Breast epithelium (tissue), 4 donors: ENCODE results near the gene ALOX15. TPM values are rescaled to one million over a fixed set of nuclear protein-coding genes. Genes with fewer than 3 reads are reported as not detected.
A peak's percentile ranks its signal among the peaks of the same experiment; 100 is the strongest.
"Not testable (repeated sequence)": the region's sequence is repeated elsewhere in the genome, so short reads cannot be mapped to it uniquely, and the experiment has no call there.

Source experiments
- DNase-seq, 2 donors: peaks; one replicate each; pipeline ENCODE4 v3.0.0-alpha.2; 2019; ENCODE audit warnings: low spot score in 2 of 2
- H3K27ac ChIP-seq, 2 donors: fragments of 200-600 bp; sonication (generic) in 1 of 2; one replicate each; pipeline ENCODE4 v1.5.1; 2016 to 2019; ENCODE audit warnings: mild to moderate bottlenecking in 1 of 2
- H3K27me3 ChIP-seq, 2 donors: fragments of 200-600 bp; sonication (generic) in 1 of 2; one replicate each; pipeline versions ENCODE4 v1.5.1 to v1.6.0; 2017 to 2019; ENCODE audit warnings: control low read depth in 1 of 2, mild to moderate bottlenecking in 1 of 2
- H3K36me3 ChIP-seq: fragments of 200-600 bp; one replicate; pipeline ENCODE4 v1.5.1; 2019
- H3K4me1 ChIP-seq, 2 donors: fragments of 200-600 bp; sonication (generic); one replicate each; pipeline ENCODE4 v1.5.1; 2016 to 2019; ENCODE audit warnings: control low read depth in 1 of 2
- H3K4me3 ChIP-seq, 3 donors: fragments of 200-600 bp; sonication (generic); 1 replicate in 2 of 3; 2 replicates in 1 of 3; pipeline ENCODE4 v1.5.1; 2016 to 2019; ENCODE audit warnings: mild to moderate bottlenecking in 3 of 3, moderate library complexity in 2 of 3
- H3K9me3 ChIP-seq, 2 donors: fragments of 200-600 bp; sonication (generic) in 1 of 2; one replicate each; pipeline ENCODE4 v1.5.1; 2016 to 2019; ENCODE audit warnings: control low read depth in 1 of 2
- POLR2A ChIP-seq: fragments of 450-650 bp; IDR thresholded peaks from one replicate; pipeline ENCODE4 v1.6.1; 2016; ENCODE audit warnings: antibody characterized with exemption, mild to moderate bottlenecking, moderate library complexity
- POLR2AphosphoS5 ChIP-seq, 3 donors: sonication (generic); formaldehyde crosslinking; IDR thresholded peaks; one replicate each; pipeline ENCODE4 v1.6.1; 2017; ENCODE audit warnings: antibody characterized with exemption in 3 of 3
- intact Hi-C: fragments of 100-400 bp; cut with DNase I; formaldehyde crosslinking; loops from one replicate; pipeline ENCODE4 v1.15.1; 2023; ENCODE audit warnings: low total_unique reads
- total RNA-seq, 3 donors: library from RNA; depleted of rRNA; stranded (reverse); fragments of >200 nt; gene quantifications; one replicate each; pipeline ENCODE4 v1.1.0, GENCODE V29; 2016
- TF ChIP-seq, protein P1 (sequence below), 3 donors: fragments of 450-650 bp; IDR thresholded peaks; one replicate each; pipeline ENCODE4 v1.5.1; 2016 to 2017; ENCODE audit warnings: antibody characterized with exemption in 3 of 3, mild to moderate bottlenecking in 3 of 3, moderate library complexity in 3 of 3

The ALOX15 gene
- total RNA-seq, 3 donors from 2014 or later, result 0.98 to 47.9 TPM; not detected in 1

DNA sequence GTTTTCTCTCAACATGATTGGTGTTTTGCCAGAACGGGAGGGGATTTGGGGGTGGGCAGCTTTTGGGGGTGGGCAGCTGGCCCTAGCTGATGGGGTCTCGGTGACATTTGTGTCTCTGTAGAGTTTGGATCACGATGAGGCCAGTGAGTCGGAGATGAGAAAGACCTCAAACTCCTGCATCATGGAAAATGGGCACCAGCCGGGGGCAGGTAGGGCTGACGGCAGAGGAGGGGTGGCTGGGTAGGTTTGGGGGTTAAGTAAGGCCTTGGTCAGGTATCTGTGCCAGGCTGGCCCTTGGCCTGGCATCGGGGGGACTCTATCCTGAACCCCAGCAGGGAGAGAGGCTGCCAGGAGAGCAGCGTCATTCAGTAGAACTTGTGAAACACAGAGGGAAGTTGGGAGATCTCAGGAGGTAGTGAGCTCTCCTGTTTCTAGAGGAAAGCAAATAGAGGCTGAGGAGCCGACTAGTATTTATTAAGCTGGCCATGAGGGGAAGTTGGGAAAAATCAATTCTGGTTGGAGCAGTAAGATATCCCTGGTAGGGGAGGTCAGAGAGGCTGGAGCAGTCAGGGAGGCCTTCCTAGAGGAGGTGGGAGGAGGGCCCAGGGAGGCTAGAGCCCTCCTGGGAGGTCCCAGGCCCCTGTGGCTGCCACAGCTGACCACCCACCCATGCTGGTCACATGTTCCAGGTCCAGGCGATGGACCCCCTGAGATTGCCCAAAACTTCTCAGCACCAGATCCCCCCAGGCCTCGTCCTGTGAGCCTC lies 49.1 kb downstream of the ALOX15 start:
- Histone ChIP-seq H3K27me3 (no peaks in the 10 kb centered on the region), H3K4me3 (no peak overlapping the region), H3K9me3 (no peaks in the 10 kb centered on the region), H3K27ac (no peak overlapping the region), H3K36me3 (no peaks in the 10 kb centered on the region), H3K4me1 (no peaks in the 10 kb centered on the region)
- TF ChIP-seq, protein P1, sequence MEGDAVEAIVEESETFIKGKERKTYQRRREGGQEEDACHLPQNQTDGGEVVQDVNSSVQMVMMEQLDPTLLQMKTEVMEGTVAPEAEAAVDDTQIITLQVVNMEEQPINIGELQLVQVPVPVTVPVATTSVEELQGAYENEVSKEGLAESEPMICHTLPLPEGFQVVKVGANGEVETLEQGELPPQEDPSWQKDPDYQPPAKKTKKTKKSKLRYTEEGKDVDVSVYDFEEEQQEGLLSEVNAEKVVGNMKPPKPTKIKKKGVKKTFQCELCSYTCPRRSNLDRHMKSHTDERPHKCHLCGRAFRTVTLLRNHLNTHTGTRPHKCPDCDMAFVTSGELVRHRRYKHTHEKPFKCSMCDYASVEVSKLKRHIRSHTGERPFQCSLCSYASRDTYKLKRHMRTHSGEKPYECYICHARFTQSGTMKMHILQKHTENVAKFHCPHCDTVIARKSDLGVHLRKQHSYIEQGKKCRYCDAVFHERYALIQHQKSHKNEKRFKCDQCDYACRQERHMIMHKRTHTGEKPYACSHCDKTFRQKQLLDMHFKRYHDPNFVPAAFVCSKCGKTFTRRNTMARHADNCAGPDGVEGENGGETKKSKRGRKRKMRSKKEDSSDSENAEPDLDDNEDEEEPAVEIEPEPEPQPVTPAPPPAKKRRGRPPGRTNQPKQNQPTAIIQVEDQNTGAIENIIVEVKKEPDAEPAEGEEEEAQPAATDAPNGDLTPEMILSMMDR (IDR thresholded peaks at IDR 0.05), result no peak
- no peak for TF ChIP-seq POLR2A
- no peak for TF ChIP-seq POLR2AphosphoS5 (IDR thresholded peaks at IDR 0.05)
- intact Hi-C loops, result no loop called here
- DNase-seq, result no peak

DNA sequence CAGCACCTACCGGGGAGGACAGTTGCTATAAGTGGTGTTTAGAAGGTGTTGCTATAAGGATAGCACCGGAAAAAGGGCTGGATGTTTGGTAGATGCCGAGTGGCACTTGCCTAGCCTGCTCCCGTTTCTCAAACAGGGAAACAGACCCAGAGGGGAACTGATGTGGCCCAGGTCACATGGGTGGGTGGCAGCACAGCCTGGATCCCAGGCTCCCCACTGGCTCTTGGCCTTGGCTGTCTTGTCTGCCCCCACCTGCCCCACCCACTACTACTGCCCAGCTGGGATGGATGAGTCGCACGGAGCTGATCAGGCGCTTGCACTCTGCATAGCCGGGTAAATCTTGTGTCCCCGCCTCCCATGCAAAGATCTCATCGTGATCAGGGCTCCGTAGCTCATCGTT lies 49.9 kb downstream of the ALOX15 start:
- Histone ChIP-seq H3K36me3 (no peaks in the 10 kb centered on the region), H3K4me3 (no peak overlapping the region), H3K27me3 (no peaks in the 10 kb centered on the region), H3K4me1 (no peaks in the 10 kb centered on the region), H3K27ac (no peak overlapping the region), H3K9me3 (no peaks in the 10 kb centered on the region)
- DNase-seq, result no peak
- TF ChIP-seq POLR2A, result no peak
- TF ChIP-seq POLR2AphosphoS5 (IDR thresholded peaks at IDR 0.05), result no peak
- TF ChIP-seq, protein P1 (IDR thresholded peaks at IDR 0.05), result no peak
- intact Hi-C loops, result no loop called here

DNA sequence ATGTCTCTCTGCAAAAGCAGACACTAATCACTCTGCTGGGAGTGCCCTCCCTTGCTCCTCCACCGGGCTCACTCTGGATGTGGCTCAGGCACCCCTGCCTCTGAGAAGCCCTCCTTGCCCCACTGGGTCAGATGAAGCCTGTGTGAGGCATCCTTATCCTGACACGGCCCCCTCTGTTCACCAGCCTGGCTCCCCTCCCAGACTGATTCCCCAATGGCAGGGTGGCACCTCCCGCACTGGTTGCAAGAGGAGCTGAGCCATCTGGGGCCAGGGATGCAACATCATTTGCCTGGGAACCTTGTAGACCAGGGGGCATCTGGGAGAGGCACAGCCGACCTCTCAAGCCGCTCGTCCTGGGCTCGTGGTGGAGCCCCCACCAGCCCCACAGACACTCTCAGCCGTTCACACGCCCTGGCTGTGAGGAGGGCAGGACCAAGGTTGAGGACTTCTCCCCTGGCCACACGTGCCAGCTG lies 50.5 kb downstream of the ALOX15 start:
- TF ChIP-seq, protein P1 (IDR thresholded peaks at IDR 0.05), result no peak
- no peak for TF ChIP-seq POLR2AphosphoS5 (IDR thresholded peaks at IDR 0.05)
- no peak overlapping the region for H3K4me3 ChIP-seq
- no peak for DNase-seq
- no peaks in the 10 kb centered on the region for H3K27me3 ChIP-seq
- intact Hi-C loops, result no loop called here
- no peaks in the 10 kb centered on the region for H3K36me3 ChIP-seq
- no peak overlapping the region for H3K27ac ChIP-seq
- no peaks in the 10 kb centered on the region for H3K4me1 ChIP-seq
- H3K9me3 ChIP-seq, result no peaks in the 10 kb centered on the region

DNA sequence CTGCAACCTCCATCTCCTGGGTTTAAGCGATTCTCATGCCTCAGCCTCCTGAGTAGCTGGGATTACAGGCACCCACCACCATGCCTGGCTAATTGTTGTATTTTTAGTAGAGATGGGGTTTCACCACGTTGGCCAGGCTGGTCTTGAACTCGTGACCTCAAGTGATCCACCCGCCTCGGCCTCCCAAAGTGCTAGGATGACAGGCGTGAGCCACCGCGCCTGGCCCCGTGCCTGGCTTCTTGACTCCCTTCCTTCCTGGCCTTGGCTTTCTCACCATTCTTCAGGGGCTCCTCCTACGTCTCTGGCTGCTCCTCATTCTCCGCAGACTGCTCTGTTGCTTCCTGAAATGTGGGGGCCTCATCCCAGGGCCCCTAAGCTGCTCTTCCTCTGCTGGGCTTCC lies 51.4 kb downstream of the ALOX15 start:
- intact Hi-C loops, H3K9me3 ChIP-seq, H3K27me3 ChIP-seq, H3K27ac ChIP-seq, H3K4me3 ChIP-seq, H3K36me3 ChIP-seq, DNase-seq, H3K4me1 ChIP-seq: not testable (repeated sequence)

DNA sequence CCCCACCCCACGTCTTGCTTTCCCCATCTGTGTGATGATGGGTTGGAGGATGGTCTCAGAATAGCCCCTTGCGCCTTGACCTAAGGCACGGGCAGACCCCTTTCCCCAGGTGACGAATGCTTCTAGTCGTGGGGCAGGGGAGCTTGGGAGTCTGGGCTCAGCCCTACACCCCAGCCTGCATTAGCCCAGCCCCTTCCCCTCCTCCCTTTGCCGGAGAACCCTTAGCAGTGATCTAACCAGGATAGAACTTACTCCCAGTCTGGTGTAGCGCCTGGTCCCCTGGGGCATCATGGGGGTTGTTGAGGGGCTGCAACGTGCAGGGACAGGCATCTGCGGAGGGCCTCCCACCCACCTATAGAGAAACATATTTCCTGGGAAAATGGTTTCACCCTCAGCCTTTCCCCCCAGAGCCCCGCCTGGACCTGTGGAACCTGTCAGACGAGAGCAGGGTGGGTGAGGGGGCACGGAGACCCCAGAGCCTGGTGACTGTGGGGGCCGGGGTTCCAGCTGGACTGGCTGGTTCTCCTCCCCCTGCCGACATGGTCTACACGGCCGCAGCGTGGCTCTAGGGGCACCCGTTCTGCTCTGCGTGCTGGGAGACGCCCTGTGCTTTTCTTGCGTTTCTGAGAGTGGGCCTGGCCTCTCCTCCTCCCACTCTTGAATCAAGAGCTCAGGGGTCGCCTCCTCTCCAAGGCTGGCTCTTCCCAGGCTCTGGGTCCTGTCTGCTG lies 52.4 kb downstream of the ALOX15 start:
- H3K4me1 ChIP-seq, result no peaks in the 10 kb centered on the region
- H3K9me3 ChIP-seq, result no peaks in the 10 kb centered on the region
- no peak for TF ChIP-seq POLR2A
- intact Hi-C loops, result no loop called here
- no peak for DNase-seq
- H3K27me3 ChIP-seq, result peaks cover 0 to 15% of the 10 kb centered on the region in 2 donors
- H3K36me3 ChIP-seq, result no peaks in the 10 kb centered on the region
- H3K4me3 ChIP-seq, result no peak overlapping the region
- H3K27ac ChIP-seq, result peak overlapping the region in 1 of 2 donors; percentile 12

DNA sequence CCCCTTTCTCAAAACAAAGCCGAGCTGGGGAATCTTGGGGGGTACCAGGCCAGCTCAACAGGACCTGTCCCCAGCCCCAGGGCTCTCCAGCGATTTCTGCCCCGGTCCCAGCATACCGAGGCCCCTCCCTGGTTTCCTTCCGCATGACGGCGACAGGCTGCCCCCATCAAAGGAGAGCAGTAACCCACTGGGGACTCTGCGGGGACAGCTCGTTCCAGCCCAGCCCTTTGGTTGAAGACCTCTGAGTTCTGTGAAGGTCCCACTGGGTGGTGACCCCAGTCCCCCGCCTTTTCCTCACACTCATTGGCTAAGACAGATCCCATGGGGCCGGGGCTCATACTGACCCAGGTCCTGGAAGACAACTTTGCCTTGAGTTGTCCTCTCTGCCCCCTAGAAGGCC lies 53.1 kb downstream of the ALOX15 start:
- no peak overlapping the region for H3K4me3 ChIP-seq
- no peak for TF ChIP-seq POLR2AphosphoS5 (IDR thresholded peaks at IDR 0.05)
- TF ChIP-seq, protein P1 (IDR thresholded peaks at IDR 0.05), result no peak
- peak overlapping the region in 1 of 2 donors; percentile 55 for H3K27ac ChIP-seq
- no peaks in the 10 kb centered on the region for H3K36me3 ChIP-seq
- H3K27me3 ChIP-seq, result peaks cover 0 to 18% of the 10 kb centered on the region in 2 donors
- no peak for DNase-seq
- H3K4me1 ChIP-seq, result no peaks in the 10 kb centered on the region
- intact Hi-C loops, result no loop called here
- H3K9me3 ChIP-seq, result no peaks in the 10 kb centered on the region
